Stimulated activated CD8-positive, alpha-beta memory T cell treated with anti-CD3 and anti-CD28 coated beads, Interleukin-7, amount 100 ng/mL, for 48 hours (primary cell): Measurements from ENCODE around the gene EXOC6B.

Source experiments
- DNase-seq, 2 donors: peaks; one replicate each; pipeline ENCODE4 v3.0.0-alpha.2; 2020; ENCODE audit warnings: low read depth in 1 of 2; ENCODE audit errors: extremely low read depth in 1 of 2

Gene EXOC6B

DNA sequence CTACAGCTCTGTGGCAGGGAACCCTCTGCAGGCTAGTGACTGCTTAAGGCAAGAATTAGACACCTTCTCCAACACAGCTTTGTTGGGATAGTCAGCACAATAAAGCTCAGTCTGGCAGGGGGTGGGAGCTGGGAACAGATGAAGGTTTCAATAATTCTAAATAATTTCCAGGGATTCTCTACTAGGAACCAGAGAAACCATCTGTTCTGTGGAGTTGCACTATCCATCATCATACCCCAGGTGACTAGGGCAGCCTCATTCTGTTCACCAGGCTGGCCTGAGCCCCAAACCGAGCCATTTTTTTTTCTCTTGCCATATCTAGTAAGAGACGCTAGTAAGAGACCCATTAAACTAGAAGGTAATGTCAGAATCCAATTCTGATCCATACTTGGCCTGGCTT lies 642.4 kb downstream of the EXOC6B start:
- DNase-seq: no peak

- no peak for DNase-seq
Observed at GRCh38 chr2:72183016-72183415, 642.8 kb downstream of the EXOC6B start.

GRCh38 chr2:72182547-72182946 lies 643.3 kb downstream of the EXOC6B start:
- DNase-seq: no peak

- DNase-seq: no peak
Observed at GRCh38 chr2:72181616-72182015, 644.2 kb downstream of the EXOC6B start.

DNA sequence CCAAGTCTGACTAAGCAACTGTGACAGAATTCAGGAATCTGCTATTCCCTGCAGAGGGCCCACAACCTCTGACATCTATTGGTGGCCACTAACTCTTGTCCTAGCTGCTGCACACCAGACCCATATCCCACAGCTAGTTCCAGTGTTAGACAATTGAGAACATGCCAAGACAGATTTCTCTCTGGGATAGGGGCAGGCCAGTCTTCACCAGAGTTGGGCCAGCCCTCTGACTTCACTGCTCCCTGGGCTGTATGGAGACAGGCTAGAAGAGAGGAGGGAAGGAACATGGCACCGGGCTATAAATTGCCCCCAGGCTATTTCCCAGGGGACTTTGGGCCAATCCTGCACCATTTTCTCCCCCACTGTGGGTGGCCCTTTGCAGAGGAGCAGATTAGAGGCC lies 645.5 kb downstream of the EXOC6B start:
- DNase-seq: no peak

GRCh38 chr2:72178551-72178950 lies 647.3 kb downstream of the EXOC6B start:
- DNase-seq: no peak

GRCh38 chr2:72176281-72176680 lies 649.6 kb downstream of the EXOC6B start:
- no peak for DNase-seq

DNA sequence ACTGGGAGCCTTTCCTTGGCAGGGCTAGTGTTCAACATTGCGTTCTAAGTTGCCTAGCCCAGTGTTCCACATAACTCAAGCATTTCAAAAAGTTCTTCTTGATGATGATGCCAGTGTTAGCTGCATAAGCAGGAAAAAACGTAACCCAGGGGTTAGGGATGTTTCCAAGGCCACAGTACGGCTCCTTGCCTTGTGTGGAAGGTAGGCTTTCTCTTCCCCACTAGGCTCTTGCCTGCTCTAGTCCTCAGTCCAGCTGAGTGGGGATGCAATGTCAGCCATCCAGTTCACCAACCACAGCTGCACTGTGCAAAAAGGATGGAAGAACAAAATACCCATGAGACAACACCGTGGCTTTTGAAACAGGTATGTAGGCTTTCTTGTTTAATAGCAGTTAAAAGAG lies 650.2 kb downstream of the EXOC6B start:
- no peak for DNase-seq

DNA sequence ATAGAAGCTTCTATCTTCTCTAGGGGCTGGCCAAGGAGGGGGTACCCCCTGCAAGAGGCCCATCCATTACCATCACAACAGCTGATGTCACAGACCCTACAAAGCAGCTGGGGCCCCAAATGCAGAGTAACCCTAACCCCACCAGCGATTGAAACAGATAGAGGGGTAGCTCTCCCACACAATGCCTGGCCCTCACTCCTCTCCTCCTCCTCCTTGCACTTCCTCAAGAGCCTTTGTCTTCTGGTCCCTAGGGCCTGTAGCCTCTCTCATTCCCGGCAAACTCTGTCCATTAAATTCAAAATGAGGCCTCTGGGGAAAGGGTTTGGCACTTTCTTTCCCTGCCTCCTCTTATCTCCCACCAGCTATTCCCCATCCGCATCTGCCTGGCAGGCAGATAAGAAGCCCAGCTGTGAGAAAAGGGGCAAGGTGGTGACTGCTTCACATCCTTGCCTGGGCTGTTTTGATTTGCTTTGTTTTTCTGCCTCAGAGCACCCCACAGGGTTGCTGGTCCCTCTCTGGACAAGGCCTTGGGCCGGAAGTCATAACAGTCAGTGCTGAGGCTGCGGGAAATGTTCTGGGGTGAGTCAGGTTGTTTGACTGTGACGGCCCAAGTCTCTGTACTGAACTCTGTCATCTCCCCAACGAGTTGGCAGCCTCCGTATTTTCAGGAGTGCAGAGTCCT lies 652.1 kb downstream of the EXOC6B start:
- DNase-seq: no peak

DNA sequence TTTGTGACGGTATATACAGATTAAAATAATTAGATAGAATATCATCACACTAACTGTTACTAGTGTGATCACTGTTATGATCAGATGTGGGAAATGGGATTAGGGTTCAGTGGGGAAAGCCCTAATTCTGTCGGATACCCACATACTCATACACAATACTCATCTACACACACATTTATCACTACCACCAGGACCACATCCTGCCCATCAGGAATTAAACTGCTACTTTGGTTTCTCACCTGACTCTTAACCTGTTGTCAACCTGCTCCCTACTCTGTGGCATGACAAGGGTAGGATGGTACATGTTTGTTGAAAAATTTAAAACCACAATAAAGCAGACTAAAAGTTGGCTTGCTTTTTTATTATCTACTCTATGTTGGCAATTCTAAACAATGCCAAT lies 653.4 kb downstream of the EXOC6B start:
- DNase-seq: no peak

GRCh38 chr2:72166279-72166678 lies 659.6 kb downstream of the EXOC6B start:
- no peak for DNase-seq

DNA sequence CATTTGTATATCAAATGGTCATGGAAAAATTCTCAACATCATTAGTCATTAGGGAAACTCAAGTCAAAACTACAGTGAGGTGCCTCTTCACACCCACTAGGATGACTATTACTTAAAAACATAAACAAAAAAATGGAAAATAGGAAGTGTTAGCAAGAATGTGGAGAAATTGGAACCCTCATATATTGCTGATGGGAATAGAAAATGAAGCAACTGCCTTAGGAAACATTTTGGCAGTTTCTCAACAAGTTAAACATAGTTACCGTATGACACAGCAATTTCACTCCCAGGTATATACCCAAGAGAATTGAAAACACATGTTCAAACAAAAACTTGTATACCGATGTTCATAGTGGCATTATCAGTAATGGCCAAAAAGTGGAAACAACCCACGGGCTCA lies 660.0 kb downstream of the EXOC6B start:
- no peak for DNase-seq

DNA sequence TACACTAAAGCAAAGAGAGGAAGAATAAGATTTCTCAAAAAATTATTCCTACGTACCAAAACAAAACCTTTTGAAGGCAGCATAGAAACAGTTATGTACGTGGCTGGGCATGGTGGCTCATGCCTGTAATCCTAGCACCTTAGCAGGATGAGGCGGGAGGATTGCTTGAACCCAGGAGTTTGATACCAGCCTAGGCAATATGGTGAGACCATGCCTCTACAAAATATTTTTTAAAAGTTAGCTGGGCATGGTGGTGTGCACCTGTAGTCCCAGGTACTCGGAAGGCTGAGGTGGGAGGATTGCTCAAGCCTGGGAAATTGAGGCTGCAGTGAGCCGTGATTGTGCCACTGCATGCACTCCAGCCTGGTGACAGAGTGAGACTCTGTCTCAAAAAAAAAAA lies 663.3 kb downstream of the EXOC6B start:
- DNase-seq: no peak

DNA sequence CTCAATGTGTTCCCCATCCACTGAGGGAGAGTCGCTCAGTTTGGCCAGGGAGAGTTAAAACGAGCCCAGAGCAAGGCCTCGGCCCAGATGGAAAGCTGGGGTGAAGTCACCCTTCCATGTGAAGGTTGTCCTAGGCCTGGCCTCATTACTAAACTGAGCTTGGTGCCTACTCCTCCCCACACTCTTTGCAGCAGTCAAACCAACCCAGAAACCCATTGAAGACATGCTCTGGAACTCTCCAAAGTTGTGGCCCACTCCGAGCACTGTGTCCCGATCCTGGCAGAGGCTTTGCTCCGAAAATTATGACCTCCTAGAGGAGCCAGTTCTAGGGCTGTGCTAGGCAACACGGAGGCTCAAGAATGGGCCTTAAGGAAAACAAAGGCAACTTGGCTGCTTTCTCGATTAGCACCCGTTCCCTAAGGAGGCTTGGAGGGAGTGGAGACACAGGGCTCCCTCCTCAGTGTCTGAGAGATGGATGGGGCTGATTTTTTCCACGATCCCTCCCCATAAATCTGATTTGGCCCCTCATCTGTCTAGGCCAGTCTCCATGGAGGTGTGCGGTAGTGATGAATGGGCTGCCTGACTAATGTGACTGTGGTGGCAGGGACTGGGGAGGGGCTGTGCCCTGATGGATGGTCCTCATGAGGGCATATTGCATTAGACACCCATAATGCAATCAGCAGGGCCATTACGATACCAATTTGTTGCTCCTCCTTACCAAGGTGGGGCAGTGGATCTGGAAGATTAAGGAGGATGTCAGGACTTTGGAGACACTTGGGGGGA lies 666.4 kb downstream of the EXOC6B start:
- DNase-seq: no peak

DNA sequence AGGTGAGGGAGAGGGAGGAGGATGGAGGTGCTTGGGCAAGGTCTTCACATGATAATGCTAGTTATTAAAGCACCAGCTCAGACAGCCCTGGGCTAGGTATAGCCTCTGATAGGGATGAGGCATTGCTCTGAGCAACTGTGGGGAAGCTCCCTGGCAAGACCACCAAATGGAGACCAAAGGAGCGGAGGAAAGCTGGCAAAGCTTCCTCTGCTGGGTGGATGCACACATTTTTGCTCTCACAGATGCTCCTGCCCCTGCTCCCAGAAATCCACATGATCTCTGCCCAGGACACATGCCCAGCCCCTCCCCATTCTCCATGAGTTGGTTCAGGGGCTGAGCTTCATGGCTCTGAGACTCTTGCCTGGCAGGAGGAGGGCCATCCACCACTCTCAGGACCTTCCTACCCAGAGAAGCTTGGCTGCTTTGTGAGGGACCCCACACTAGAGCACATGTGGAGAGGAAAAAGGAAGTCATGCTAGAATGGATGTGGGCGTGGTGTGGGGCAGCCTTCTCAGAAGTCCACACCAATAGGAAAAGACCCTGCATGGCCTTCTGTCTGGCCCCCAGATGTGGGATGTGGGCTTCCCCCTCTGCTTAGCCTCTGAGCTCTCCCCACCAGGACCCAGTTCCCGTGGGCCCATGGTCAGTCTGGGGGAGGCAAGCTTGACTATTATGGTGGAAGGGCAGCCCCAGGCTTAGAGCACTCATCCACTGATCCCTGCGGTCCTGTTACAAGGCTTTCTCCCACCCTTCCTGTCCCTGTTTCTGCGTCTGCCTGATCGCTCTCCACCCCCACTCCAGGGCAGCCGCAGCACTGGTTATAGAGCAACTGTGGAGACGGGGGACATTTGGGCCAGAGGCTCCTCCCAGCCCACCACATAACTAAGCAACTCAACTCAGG lies 667.7 kb downstream of the EXOC6B start:
- DNase-seq: no peak

- no peak for DNase-seq
Observed at GRCh38 chr2:72156872-72157271, 669.0 kb downstream of the EXOC6B start.

DNA sequence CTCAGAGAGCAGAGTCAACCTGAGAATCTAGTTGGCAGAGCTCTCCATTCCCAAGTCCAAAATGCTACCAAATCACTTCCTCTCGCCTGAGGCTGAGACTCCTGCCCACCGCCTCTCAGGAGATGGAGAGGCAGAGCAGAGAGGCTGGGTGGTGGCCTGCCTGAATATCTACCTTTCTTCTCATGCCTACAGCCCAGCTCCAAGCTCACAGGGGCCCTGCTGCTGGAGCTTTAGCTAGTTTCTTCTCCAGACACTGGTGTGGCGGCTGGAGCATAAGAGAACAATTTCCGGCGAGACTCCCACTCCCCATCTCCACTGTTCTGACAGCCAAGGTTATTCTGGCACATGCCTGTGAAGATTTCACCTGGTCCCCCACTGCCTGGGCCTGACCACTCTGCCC lies 670.1 kb downstream of the EXOC6B start:
- no peak for DNase-seq

DNA sequence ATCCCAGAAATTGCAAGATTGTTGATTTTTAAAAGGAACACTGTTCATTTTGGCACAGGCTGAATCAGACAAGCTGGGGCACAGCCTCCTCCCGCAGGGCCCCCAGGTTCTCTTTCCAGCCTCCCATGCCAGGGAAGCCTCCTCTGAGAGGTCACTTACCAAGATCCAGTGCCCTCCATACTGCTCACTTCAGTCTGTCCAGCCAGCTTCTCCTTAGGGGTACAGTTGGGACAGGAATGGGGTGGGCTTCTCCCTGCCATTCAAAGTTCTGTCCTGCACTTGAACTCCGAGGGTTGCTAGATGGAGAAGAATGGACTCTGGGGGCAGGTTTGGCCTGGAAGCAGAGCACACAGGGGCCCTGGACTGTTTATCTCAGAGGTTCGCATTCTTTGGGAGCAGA lies 670.7 kb downstream of the EXOC6B start:
- DNase-seq: no peak

DNA sequence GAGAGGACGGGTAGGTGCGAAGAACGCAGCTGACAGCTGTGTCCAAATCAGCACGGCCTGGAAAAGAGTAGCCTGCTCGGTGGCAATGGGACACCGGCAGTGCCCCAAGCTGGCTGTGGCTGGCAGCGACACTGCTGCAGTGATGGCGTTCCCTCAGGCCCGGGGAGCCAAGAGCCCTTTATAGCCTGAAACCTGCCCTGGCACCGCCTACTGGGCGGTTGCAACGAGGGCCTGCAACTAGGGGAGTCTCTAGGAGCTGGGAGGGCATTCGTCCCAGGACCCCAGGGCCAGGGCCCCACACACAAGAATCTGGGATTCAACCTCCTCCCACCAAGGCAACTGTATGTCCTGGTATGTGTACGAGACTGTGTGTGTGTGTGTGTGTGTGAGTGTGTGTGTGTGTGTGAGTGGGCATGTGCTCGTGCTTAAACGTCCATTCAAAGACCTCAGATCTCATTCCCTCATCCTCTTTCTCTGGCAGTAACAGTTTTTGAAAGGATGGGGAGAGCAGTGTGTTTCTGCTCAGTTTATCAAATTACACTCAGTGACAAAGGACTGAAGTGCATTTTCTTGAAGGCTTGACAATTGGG lies 671.4 kb downstream of the EXOC6B start:
- DNase-seq: no peak

GRCh38 chr2:72153924-72154323 lies 671.9 kb downstream of the EXOC6B start:
- no peak for DNase-seq
